Stimulated activated CD4-positive, alpha-beta T cell treated with anti-CD3 and anti-CD28 coated beads, TNF-alpha, amount 100 ng/mL, for 48 hours (primary cell): ENCODE data around the gene AMDHD2.
"Not testable (repeated sequence)": the region's sequence is repeated elsewhere in the genome, so short reads cannot be mapped to it uniquely, and the experiment has no call there.

Source experiments
- DNase-seq, 3 donors: peaks; one replicate each; pipeline ENCODE4 v3.0.0-alpha.2; 2020; ENCODE audit warnings: low read depth in 3 of 3

AMDHD2 gene

DNA sequence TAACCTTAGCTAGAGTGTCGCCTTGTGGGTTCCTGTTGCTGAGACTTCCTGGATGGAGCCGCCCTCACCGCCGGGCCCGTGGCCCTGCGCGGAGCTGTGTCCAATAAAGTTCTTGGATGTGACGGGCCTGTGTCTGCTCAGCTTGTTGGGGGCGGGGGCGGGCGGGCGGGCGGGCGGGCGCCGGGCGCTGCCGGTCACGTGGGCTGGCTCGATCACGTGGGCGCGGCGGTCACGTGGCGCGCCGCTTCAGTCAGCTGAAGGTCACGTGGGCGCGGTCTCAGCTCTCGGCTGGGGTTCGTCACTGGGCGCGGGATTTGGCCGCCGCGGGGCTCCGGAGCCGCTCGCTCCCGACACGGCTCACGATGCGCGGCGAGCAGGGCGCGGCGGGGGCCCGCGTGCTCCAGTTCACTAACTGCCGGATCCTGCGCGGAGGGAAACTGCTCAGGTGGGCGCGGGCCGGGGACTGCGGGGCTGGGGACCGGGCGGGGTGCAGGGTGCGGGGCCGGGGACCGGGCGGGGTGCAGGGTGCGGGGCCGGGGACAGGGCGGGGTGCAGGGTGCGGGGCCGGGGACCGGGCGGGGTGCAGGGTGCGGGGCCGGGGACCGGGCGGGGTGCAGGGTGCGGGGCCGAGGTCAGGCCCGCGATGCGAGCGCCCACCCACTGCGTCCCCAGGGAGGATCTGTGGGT, at the start of gene AMDHD2:
TSS of gene AMDHD2 (plus strand) at position 275 of the 687 bp plus-strand sequence. CDS start at position 363, 88 bp downstream.
- DNase-seq: peak; percentile 79 to 86 (median 83)

- DNase-seq: no peak
Observed at GRCh38 chr16:2470603-2471015, 49.6 kb upstream of the AMDHD2 start.

DNA sequence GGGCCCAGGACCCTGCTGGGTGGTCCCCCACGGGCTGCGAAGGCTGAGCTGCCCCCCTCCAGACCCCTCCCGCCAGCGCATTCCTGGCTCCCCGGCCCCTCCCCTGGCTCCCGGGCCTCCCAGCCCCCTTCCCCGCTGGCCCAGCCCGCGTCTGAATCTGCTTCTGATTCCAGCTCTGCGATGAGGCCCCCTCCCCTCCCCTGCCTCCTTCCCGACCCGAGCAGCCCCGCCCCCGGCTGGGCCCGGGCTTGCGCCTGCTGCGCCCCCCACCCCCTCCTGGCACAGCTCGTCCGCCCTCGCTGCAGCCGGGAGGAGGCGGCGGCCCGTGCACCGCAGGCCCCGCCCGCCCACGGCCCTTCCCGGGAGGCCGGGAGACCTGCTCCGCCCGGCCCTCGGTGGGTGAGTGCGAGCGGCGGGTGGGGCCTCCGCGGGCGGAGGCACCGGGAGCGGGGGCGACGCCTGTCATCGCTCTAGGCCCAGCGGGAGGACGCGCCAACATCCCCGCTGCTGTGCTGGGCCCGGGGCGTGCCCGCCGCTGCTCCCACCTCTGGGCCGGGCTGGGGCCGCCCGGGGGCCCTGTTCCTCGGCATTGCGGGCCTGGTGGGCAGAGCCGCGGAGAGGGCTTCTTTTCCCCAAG, 49.0 kb upstream of the AMDHD2 start, which contains the start of gene NTN3:
TSS of gene NTN3 (plus strand) at position 282 of the 637 bp plus-strand sequence. CDS start 405 bp downstream, outside the sequence.
- no peak for DNase-seq

- no peak for DNase-seq
Observed at GRCh38 chr16:2471653-2472487, 48.3 kb upstream of the AMDHD2 start.

GRCh38 chr16:2472488-2472864, 47.7 kb upstream of the AMDHD2 start:
- no peak for DNase-seq

DNA sequence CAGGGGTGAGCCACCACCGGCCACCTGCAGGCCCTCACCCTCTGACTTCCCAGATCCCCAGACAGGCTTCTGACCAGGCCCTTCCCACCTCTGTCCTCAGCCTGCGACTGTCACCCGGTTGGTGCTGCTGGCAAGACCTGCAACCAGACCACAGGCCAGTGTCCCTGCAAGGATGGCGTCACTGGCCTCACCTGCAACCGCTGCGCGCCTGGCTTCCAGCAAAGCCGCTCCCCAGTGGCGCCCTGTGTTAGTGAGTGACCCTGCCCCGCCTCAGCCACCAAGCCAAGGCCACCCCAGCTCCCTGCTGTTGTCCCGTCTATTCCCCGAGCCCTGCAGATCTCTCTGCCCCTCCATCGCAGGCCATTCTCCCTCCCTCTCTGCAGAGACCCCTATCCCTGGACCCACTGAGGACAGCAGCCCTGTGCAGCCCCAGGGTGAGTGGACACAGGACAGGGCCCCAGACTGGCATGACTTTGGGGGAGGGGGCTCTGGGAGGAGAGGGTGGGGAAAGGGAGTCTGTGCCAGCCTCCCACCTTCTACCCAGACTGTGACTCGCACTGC, 47.2 kb upstream of the AMDHD2 start:
- DNase-seq: no peak

DNA sequence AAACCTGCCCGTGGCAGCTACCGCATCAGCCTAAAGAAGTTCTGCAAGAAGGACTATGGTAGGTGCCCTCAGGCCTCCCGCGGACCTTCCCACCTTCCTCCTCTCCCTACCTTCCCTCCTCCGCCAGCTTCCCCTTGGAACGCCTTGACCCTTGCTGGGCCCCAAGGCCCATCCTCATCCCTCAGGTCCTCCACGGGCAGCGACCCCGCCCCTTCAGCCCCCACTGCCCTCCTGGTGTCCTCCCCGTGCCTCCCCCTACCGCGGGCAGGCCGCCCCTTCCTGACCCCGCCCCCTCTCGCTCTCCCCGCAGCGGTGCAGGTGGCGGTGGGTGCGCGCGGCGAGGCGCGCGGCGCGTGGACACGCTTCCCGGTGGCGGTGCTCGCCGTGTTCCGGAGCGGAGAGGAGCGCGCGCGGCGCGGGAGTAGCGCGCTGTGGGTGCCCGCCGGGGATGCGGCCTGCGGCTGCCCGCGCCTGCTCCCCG, 46.7 kb upstream of the AMDHD2 start:
- DNase-seq: no peak

DNA sequence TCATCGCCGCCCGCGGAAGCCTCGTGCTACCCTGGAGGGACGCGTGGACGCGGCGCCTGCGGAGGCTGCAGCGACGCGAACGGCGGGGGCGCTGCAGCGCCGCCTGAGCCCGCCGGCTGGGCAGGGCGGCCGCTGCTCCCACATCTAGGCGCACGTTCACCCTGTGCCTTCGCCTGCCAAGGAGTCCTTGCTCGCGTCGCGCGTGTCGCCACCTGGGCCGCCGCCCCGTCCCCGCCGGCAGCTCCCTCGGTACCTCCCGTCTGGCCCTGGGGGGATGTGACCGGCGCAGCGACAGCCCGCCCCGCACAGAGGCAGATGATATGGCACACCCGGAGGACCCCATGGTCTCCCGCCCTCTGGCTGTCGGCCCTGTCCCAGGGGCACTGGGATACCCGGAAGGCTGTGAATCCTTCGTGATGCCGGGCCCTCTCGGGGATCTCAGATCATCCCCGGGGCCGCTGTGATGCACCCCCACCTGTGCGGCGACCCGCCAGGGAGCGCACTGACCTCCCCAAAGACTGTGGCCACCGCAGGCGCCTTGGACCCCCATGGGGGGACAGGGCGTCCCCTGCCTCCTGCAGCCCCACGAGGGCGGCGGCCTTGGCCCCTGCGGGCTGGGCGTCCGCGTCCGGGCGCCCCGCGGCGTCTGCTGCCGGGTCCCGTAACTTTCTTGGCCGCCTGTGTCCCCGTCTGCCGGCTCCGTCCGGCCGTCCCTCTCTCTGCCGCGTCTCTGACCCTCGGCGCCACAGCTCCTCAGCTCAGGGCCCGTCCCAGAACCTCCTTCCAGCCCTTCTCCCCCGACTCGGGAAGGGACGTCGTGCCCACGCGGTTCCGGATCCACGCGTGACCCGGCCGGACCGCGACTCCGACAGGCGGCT, 45.9 kb upstream of the AMDHD2 start:
- peak in 2 of 3 donors; percentile 30 to 43 for DNase-seq

DNA sequence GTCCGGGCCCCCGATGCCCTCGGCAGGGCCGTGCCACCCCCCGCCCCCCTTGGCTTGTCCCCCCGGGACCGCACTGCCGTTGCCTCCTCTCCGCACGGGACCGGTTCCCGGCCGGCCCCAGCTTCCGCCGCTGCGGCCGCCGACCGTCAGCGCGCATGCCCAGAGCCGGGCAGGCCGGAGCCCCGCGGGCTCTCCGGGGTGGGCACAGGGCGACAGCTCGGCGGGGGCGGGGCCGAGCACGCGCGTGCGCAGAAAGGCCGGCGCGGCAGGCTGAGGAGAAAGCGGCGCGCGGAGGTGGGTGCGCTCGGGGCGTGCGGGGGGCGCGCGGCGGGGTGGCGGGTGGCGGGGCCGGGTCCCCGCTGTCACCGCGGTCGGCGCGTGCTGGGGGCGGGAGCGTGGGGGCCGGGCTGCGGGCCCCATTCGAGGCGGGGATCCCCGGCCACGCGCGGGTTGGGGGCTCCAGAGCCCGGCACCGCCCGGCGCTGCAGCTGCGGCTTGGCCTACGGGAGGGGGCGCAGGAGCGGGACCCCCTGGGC, 45.2 kb upstream of the AMDHD2 start, which contains the start of gene TBC1D24:
TSS of gene TBC1D24 (plus strand) at position 251 of the 536 bp plus-strand sequence. CDS start 21,022 bp downstream, outside the sequence.
- DNase-seq: peak; percentile 61 to 74 (median 64)

- no peak for DNase-seq
Observed at GRCh38 chr16:2475413-2476344, 44.5 kb upstream of the AMDHD2 start.

- no peak for DNase-seq
Observed at GRCh38 chr16:2476345-2476720, 43.8 kb upstream of the AMDHD2 start.

DNA sequence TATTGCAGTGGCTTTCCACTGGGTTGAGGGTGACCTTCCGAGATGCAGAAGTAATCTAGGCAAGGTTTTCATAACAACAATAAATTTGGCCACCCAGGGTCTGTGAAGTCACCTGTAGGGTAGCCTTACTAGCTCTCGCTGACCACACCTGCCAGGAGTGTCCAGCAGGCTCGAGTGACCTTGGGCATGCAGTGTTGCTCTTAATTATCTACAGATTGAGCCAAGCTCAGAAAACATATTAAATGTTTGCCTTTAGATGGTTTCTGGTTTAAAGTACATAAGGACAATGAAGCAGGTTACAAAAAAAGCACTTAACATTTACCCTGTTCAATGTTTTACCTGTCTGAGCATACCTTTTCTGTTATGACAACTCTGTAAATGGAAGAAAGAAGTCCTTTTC, 43.4 kb upstream of the AMDHD2 start:
- DNase-seq: no peak

GRCh38 chr16:2477327-2477726, 42.8 kb upstream of the AMDHD2 start:
- DNase-seq: no peak

DNA sequence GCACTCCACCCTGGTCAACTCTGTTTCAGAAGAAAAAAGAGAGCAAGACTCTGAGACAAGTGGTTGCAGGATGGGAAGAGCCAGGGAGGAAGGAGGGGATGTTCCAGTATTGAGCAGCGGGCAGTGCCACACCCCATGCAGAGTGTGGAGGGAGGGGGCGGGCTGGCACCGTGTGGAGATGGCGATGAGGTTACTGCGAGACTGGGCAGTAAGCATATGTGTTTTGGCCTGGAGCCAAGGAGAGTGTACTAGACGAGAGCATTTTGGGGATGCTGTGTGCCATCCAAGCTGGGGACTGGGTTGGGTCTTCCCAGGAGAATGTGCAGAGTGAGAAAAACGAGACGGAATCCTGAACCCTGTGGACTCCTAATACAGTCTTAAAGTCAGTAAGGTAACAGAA, 41.9 kb upstream of the AMDHD2 start:
- no peak for DNase-seq

DNA sequence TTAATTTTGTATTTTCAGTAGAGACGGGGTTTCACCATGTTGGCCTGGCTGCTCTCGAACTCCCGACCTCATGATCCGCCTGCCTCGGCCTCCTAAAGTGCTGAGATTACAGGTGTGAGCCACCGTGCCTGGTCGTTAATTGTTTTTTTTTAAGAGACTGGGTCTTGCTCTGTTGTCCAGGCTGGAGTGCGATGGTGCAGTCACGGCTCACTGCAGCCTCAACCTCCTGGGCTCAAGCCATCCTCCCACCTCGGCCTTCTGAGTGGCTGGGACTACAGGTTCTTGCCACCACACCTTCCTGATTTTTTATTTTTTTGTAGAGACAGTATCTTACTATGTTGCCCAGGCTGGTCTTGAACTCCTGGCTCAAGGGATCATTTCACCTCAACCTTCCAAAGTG, 40.2 kb upstream of the AMDHD2 start:
- not testable (repeated sequence) for DNase-seq

GRCh38 chr16:2480948-2481347, 39.2 kb upstream of the AMDHD2 start:
- no peak for DNase-seq

GRCh38 chr16:2481676-2482075, 38.5 kb upstream of the AMDHD2 start:
- DNase-seq: no peak

DNA sequence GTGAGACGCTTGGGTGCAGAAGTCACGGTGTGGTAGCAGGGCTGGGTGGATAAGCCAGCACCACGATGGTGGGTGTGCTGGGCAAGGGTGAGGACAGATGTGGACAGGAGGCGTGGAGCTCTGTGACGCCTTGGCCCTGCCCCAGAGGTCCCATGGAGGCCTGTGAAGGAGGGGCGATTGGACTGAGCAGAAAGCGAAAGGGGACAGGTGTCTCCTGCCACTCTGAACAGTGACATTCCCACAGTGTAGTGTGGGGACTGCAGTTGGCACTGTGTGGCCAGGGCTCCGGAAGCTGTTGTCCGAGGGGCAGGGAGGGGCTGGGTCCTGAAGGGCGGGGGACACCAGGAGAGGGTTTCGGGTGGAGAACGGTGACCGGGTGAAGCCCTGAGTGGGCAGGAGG, 37.9 kb upstream of the AMDHD2 start:
- DNase-seq: no peak

DNA sequence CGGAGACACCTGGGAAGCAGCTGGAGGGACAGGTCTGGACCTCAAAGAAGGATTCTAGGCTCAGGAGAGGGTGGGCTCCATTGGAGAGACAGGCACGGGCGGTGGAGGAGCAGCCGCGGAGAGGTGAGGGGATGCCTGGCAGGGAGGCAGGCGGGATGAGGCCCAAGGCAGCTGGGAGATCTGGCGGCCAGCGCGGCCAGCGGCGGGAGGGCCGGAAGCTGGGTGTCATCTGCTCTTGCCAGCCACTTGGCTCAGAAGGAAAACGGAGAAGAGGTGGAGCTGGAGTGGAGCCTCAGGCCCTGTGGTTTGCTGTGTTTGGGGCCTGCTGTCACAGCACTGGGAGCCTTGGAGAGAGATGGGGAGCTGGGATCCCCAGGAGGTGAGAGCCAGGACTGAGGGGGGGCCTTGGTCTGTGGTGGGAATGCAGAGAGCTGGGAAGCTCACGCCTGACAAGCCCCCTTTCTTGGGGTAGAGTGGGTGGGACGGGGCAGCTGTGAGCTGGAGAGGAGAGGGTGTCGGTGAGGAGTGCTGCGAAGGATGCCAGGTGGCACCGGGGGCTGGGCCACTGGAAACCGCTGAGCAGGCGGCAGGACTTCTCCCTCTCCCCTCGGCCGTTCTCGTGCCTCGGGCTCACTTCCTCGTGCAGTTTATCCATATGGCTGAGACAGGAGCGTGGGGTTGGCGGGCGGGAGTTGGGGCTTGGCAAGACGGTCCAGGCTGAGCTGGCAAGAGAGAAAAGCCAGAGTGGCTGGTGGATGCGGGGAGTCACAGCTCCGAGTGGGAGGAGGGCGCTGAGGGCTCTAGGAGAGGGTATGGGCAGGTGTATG, 37.2 kb upstream of the AMDHD2 start:
- DNase-seq: no peak
